ENCODE data around the gene ATG14.

- no peak for TF ChIP-seq CTCF (conservative IDR thresholded peaks at IDR 0.05; ENCODE audit: low read length)
- TF ChIP-seq EZH2phosphoT487 (IDR thresholded peaks at IDR 0.05; ENCODE audit: borderline replicate concordance, low read depth, low read length) = no peak
Measured at GRCh38 chr14:55398679-55399078, 13.0 kb downstream of the ATG14 start.

Measured in OCI-LY7 (cell line).